HUES6 (cell line): Measurements from ENCODE around the gene ESRRG.

Experiments used
- H3K27ac ChIP-seq: 2 replicates; pipeline ENCODE4 v1.7.0; 2013; ENCODE audit warnings: low read depth, mild to moderate bottlenecking, low read length, inconsistent platforms
- H3K27me3 ChIP-seq: 2 replicates; pipeline ENCODE4 v1.6.1; 2013; ENCODE audit warnings: low read length; ENCODE audit not compliant: control insufficient read depth, insufficient read depth
- H3K36me3 ChIP-seq: 2 replicates; pipeline ENCODE4 v1.6.1; 2013; ENCODE audit warnings: low read length; ENCODE audit not compliant: control insufficient read depth, insufficient read depth
- H3K4me1 ChIP-seq: 2 replicates; pipeline ENCODE4 v1.6.1; 2013; ENCODE audit warnings: low read length; ENCODE audit not compliant: control insufficient read depth, insufficient read depth
- H3K4me3 ChIP-seq: 2 replicates; pipeline ENCODE4 v1.5.1; 2013; ENCODE audit warnings: low read depth, low read length
- H3K9ac ChIP-seq: one replicate; pipeline ENCODE4 v1.6.1; 2013; ENCODE audit warnings: mild to moderate bottlenecking, low read length
- H3K9me3 ChIP-seq: 2 replicates; pipeline ENCODE4 v1.6.1; 2013; ENCODE audit warnings: low read depth, low read length; ENCODE audit not compliant: control insufficient read depth, insufficient read depth

The ESRRG gene

DNA sequence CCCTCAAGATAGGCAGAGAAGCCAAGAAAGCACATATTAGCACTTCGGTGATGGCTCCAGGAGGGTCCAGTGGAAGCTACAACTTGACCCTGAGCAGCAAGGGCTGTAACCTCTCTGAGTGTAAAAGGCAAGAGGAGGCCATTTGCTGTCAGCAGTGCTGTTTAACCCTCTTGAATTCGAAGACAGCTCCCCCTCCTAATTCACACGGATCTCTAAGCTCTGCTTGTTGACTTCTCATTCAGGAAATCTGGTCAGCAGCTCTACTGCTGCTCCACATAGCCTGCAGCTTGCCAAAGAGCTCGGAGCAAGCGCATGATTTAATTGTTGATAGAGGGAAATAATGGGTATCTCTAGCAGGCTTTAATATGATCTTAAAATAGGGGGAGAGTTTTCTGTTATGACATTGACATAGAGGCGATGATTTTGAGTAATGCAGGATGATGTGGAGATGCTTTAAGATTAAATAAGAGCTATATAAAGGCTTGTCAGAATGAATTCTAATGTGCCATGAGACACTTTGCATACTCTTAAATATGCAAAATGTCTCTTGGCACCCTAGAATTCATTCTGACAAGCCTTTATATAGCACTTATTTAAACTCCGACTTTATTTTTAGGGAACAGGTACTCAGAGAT lies 220.6 kb downstream of the ESRRG start:
- Histone ChIP-seq H3K9ac (no peak overlapping the region), H3K36me3 (no peaks in the 10 kb centered on the region), H3K4me3 (no peak overlapping the region)

DNA sequence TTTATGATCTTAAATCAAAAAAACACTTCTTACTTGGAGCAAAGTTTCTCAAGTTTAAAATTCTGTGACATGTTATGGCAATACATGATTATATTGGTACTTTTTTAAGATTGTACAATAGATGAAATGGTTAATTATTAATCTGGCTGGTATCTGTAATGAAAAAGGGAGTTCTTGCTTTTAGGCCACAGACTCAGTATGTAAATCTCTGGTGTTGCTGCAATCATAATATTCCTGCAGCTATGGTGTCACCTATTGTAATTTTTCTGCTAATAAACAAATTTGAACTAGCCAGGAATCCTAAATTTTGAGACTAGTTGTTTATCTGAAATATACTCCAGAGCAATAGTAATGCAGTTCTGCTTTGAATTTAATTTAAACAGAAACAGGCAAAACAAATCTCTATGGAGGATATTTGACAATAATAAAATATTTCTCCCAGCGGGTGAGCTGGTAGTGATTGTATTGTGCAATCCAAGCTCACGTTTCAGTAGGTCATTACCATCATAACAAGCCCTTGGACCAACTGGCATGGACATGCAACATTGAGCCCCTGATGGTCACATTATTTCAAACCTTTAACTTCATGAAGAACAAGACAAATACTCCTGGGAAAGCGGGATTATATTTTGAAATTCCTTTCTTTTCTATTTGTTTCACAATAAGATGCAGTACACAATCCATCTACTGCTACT lies 222.8 kb downstream of the ESRRG start:
- Histone ChIP-seq H3K9ac (no peak overlapping the region), H3K9me3 (no peaks in the 10 kb centered on the region), H3K27ac (no peak overlapping the region), H3K36me3 (no peaks in the 10 kb centered on the region), H3K4me3 (no peak overlapping the region), H3K27me3 (no peaks in the 10 kb centered on the region), H3K4me1 (peaks cover 6% of the 10 kb centered on the region; the same call in 1 of the 2 replicates)

More for the DNA sequence above, 220.6 kb downstream of the ESRRG start:
- Histone ChIP-seq H3K27me3 (no peaks in the 10 kb centered on the region), H3K4me1 (peaks cover 6% of the 10 kb centered on the region; the same call in 1 of the 2 replicates), H3K9me3 (no peaks in the 10 kb centered on the region), H3K27ac (no peak overlapping the region)

DNA sequence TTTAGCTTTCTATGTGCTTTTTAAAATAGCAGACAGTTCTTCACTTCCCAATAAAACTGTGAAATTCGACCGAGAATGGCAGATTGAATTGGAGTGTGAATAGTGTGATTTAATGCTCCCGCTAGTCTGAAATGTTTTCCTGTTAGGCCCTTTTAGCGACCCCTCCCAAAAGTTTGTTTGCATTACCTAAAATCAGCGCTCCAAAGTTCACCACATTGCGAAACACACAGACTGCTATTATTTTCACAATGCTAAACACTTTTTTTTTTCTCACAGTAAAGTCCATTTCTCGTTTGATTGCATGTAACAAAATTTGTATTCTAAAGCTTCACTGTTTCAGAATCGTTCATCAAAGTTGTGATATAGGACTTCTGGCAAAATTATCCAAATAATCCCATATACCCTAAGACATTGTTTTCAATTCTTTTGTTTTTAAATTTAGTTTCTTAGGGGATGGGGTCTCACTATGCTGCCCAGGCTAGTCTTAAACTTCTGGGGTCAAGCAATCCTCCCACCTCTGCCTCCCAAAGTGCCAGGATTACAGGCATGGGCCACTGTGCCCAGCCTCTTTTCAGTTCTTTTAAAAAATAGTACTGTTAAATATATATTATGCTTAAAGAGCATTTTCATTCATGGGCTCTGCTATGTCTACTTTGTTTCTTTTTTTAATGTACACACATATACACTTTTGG lies 223.5 kb downstream of the ESRRG start:
- Histone ChIP-seq H3K4me1 (peaks cover 6% of the 10 kb centered on the region; the same call in 1 of the 2 replicates), H3K27ac (no peak overlapping the region), H3K9me3 (no peaks in the 10 kb centered on the region), H3K4me3 (no peak overlapping the region), H3K9ac (no peak overlapping the region), H3K36me3 (no peaks in the 10 kb centered on the region), H3K27me3 (no peaks in the 10 kb centered on the region)

DNA sequence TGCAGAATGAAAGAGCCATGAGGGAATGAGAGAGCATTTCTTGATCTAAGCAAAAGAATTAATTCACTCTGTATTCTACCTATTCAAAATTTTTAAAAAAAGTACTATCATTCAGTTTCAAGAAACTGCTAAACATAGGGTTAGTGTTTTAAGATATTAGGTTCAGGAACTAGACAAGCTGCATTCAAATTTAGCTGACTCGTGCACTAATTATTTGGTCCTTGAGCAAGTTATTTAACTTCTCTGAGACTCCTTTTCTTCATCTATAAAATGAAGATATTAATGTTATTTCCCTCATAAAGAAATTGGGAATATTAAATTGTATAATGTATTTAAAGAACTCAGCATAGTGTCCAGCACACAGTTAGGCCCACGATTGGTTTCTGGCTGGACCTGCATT lies 225.0 kb downstream of the ESRRG start:
- Histone ChIP-seq H3K36me3 (no peaks in the 10 kb centered on the region), H3K9ac (no peak overlapping the region), H3K4me1 (peaks cover 6% of the 10 kb centered on the region; the same call in 1 of the 2 replicates), H3K9me3 (no peaks in the 10 kb centered on the region), H3K27ac (no peak overlapping the region), H3K27me3 (no peaks in the 10 kb centered on the region), H3K4me3 (no peak overlapping the region)

DNA sequence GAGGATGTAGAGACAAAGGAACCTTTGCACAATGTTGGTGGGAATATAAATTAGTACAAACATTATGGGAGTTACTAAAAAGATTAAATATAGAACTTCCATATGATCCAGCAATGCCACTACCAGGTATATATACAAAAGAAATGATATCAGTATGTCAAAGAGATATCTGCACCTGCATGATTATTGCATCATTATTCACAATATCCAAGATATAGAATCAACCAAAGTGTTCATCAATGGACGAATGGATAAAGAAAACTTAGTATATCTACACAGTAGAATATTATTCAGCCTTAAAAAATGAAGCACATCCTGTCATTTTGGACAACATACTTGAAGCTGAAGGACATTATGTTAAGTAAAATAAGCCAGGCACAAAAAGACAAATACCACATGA lies 238.2 kb downstream of the ESRRG start:
- Histone ChIP-seq H3K9ac (no peak overlapping the region), H3K4me3 (no peak overlapping the region), H3K27me3 (no peaks in the 10 kb centered on the region), H3K36me3 (no peaks in the 10 kb centered on the region), H3K4me1 (0 out of 2 replicates have a peak, but pooled peaks cover 4% of the 10 kb centered on the region), H3K9me3 (no peaks in the 10 kb centered on the region), H3K27ac (no peak overlapping the region)

DNA sequence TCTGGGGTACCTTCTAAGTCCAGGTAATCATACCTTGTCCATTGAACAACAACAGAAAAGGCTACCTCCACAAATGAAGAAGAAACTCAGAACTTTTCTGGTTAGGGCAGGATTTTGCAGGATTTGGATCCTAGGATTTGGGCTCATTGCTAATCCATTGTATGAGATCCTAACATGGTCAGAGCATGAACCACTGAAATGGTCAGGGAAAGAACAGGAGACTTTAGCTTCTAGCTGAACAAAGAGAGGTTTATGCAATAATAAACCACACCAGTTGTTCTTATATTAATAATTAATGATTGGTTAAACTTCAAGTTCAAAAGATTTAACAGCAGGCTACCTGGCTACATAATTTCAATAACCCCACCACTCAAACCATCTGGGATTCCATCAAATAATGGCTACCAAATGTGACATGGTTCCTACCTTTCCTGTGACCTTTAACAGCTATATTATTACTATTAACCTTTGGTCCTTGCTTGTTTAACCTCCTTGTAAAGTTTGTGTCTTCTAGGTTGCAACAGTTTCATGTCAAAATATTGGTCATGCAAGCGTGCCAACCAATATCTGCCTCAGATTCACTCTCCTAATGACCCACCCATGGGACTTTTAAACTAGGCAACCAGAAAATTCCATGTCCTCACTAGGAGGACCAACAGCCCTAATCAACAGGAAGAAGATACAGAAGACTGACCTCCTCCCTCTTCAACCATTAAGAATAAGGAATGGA lies 239.4 kb downstream of the ESRRG start:
- no peaks in the 10 kb centered on the region for H3K36me3 ChIP-seq
- H3K4me3 ChIP-seq = no peak overlapping the region
- H3K27me3 ChIP-seq = no peaks in the 10 kb centered on the region
- H3K4me1 ChIP-seq = 0 out of 2 replicates have a peak, but pooled peaks cover 4% of the 10 kb centered on the region
- no peaks in the 10 kb centered on the region for H3K9me3 ChIP-seq
- no peak overlapping the region for H3K27ac ChIP-seq
- H3K9ac ChIP-seq = no peak overlapping the region

DNA sequence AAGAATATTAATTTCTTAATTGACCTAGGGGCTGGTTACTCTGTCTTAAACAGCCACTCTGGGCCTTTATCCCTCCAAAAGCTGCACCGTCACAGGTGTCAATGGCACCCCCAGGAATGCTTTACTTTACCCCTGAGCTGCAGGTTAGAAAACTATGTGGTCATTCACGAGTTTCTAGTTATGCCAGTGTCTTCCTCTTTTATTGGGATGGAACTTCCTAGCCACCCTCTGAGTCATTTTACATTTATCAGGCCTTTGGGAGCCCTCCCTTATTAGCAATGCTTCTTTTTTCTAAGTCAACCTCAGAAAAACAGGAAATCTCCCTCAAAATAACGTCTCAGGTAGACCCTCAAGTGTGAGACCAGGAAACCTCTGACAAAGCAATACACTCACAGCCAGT lies 240.6 kb downstream of the ESRRG start:
- Histone ChIP-seq H3K36me3 (no peaks in the 10 kb centered on the region), H3K9ac (no peak overlapping the region), H3K4me1 (0 out of 2 replicates have a peak, but pooled peaks cover 4% of the 10 kb centered on the region), H3K4me3 (no peak overlapping the region), H3K27me3 (no peaks in the 10 kb centered on the region), H3K27ac (no peak overlapping the region), H3K9me3 (no peaks in the 10 kb centered on the region)

DNA sequence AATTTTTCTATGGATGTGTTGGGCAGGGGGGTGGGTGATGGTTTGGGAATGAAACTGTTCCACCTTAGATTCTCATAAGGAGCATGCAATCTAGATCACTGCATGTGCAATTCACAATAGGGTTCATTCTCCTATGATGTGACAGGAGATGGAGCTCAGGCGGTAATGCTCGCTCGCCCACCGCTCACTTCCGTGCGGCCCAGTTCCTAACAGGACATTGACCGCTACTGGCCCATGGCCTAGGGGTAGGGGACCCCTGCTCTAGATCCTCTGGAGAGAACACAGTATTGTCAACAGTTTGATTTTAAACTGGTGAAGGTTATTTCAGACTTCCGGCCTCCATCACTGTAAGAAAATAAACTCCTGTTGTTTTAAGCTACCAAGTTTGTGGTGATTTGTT lies 245.0 kb downstream of the ESRRG start:
- no peak overlapping the region for H3K4me3 ChIP-seq
- no peaks in the 10 kb centered on the region for H3K27me3 ChIP-seq
- H3K9me3 ChIP-seq = no peaks in the 10 kb centered on the region
- H3K36me3 ChIP-seq = no peaks in the 10 kb centered on the region
- H3K27ac ChIP-seq = no peak overlapping the region
- H3K4me1 ChIP-seq = no peaks in the 10 kb centered on the region
- H3K9ac ChIP-seq = no peak overlapping the region

DNA sequence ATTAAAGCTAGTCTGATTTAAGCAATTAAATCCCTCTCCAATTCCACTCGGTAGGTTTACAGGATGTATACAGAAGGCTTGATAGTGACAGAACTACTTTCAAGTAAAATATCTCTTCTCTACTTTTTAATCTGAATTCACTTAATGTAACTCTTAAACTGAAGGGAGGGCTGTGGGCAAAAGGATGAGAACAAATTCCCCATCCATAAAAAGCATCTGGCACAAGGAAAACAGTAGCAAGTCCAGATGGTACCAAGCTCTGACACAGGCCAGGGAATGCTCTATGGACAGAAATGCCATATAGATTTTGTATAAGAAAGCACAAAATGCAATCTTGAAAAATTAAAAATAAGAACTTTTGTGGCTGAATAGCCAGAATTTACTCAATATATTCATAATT lies 246.9 kb downstream of the ESRRG start:
- H3K36me3 ChIP-seq = no peaks in the 10 kb centered on the region
- H3K9me3 ChIP-seq = no peaks in the 10 kb centered on the region
- no peaks in the 10 kb centered on the region for H3K4me1 ChIP-seq
- H3K9ac ChIP-seq = no peak overlapping the region
- H3K27me3 ChIP-seq = no peaks in the 10 kb centered on the region
- no peak overlapping the region for H3K27ac ChIP-seq
- no peak overlapping the region for H3K4me3 ChIP-seq

DNA sequence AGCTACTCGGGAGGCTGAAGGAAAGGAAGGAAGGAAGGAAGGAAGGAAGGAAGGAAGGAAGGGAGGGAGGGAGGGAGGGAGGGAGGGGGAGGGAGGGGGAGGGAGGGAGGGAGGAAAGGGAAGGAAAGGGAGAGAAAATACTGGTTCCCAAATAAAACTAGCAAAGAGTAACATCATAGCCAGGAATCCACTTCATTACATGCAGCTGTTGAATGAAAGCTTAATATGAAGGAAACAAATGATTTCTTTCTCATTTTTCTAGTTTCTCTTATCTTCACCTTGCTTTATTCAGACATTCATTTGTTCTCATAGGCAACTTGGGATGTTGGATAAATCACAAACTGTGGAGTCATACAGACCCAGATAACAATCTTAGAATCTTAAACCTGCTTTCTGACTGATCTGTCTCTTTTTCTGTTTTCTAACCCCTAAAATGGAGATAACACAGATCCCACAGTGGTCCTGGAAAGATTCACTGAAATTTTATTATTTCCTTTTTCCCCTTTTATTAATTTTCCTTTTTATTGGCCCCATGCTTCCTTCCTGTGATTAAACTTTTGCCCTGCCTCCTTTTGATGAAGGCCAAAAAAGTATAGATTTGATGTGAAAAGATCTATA lies 247.5 kb downstream of the ESRRG start:
- Histone ChIP-seq H3K9me3 (no peaks in the 10 kb centered on the region), H3K27ac (no peak overlapping the region), H3K27me3 (no peaks in the 10 kb centered on the region), H3K4me3 (no peak overlapping the region), H3K4me1 (no peaks in the 10 kb centered on the region), H3K36me3 (no peaks in the 10 kb centered on the region), H3K9ac (no peak overlapping the region)
